Breast epithelium (tissue), 4 donors: ENCODE results near the gene LRP1. TPM values are rescaled to one million over a fixed set of nuclear protein-coding genes. Genes with fewer than 3 reads are reported as not detected.

Experiments used
- DNase-seq, 2 donors: peaks; one replicate each; pipeline ENCODE4 v3.0.0-alpha.2; 2019; ENCODE audit warnings: low spot score in 2 of 2
- H3K27ac ChIP-seq, 2 donors: fragments of 200-600 bp; sonication (generic) in 1 of 2; one replicate each; pipeline ENCODE4 v1.5.1; 2016 to 2019; ENCODE audit warnings: mild to moderate bottlenecking in 1 of 2
- H3K27me3 ChIP-seq, 2 donors: fragments of 200-600 bp; sonication (generic) in 1 of 2; one replicate each; pipeline versions ENCODE4 v1.5.1 to v1.6.0; 2017 to 2019; ENCODE audit warnings: control low read depth in 1 of 2, mild to moderate bottlenecking in 1 of 2
- H3K36me3 ChIP-seq: fragments of 200-600 bp; one replicate; pipeline ENCODE4 v1.5.1; 2019
- H3K4me1 ChIP-seq, 2 donors: fragments of 200-600 bp; sonication (generic); one replicate each; pipeline ENCODE4 v1.5.1; 2016 to 2019; ENCODE audit warnings: control low read depth in 1 of 2
- H3K4me3 ChIP-seq, 3 donors: fragments of 200-600 bp; sonication (generic); 1 replicate in 2 of 3; 2 replicates in 1 of 3; pipeline ENCODE4 v1.5.1; 2016 to 2019; ENCODE audit warnings: mild to moderate bottlenecking in 3 of 3, moderate library complexity in 2 of 3
- H3K9me3 ChIP-seq, 2 donors: fragments of 200-600 bp; sonication (generic) in 1 of 2; one replicate each; pipeline ENCODE4 v1.5.1; 2016 to 2019; ENCODE audit warnings: control low read depth in 1 of 2
- POLR2A ChIP-seq: fragments of 450-650 bp; IDR thresholded peaks from one replicate; pipeline ENCODE4 v1.6.1; 2016; ENCODE audit warnings: antibody characterized with exemption, mild to moderate bottlenecking, moderate library complexity
- POLR2AphosphoS5 ChIP-seq, 3 donors: sonication (generic); formaldehyde crosslinking; IDR thresholded peaks; one replicate each; pipeline ENCODE4 v1.6.1; 2017; ENCODE audit warnings: antibody characterized with exemption in 3 of 3
- intact Hi-C: fragments of 100-400 bp; cut with DNase I; formaldehyde crosslinking; loops from one replicate; pipeline ENCODE4 v1.15.1; 2023; ENCODE audit warnings: low total_unique reads
- total RNA-seq, 3 donors: library from RNA; depleted of rRNA; stranded (reverse); fragments of >200 nt; gene quantifications; one replicate each; pipeline ENCODE4 v1.1.0, GENCODE V29; 2016
- TF ChIP-seq, protein P1 (sequence below), 3 donors: fragments of 450-650 bp; IDR thresholded peaks; one replicate each; pipeline ENCODE4 v1.5.1; 2016 to 2017; ENCODE audit warnings: antibody characterized with exemption in 3 of 3, mild to moderate bottlenecking in 3 of 3, moderate library complexity in 3 of 3

Gene LRP1
- total RNA-seq, 3 donors from 2014 or later, result 102 to 894 (median 240) TPM

DNA sequence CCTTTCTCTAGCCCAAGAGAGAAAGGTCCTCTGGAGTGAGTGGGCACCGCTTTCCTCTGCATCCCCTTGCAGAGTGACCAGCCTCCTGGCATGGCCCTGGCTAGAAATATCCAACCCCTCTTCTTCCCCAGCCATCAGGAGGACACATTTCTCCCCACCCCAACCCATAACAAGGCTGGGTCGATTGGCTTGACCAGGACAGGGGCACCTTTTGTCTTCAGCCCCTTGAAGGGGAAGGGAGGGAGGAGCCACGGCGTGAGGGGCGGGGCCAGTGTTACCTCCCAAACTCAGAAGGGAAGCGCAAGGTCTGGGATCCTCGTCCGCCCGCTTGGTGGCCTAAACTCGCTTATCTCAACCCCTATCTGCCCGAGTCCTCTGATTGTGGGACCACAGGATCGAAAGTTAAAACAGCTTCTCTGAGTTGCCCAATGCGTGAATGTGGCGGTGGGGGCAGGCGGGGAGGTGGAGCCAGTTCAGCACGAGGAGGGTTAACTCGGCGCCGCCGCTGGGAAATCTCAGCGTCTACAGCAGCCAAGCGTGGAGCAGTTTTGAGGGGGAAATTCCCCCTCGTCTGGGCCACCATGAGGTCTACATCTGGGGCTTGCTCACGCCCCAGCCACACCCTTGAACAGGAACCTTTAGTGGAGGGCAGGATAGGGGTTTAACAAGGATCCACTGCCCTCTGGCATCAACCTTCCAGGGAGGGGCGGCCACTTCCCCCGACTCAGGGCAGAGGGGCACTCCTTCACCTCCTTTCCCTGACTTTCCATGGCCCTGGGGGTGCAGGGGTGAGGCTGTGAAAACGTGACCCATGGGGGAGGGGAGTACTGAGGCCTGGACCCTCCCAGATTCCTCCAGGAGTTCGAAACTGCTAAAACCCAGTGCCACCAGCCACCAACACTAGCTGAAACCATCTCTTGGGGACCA, 17.9 kb upstream of the LRP1 start:
- peak overlapping the region; percentile 96 to 100 for H3K27ac ChIP-seq
- H3K4me1 ChIP-seq, result no peaks in the 10 kb centered on the region
- DNase-seq, result peak in 1 of 2 donors; percentile 71
- H3K9me3 ChIP-seq, result no peaks in the 10 kb centered on the region
- H3K36me3 ChIP-seq, result no peaks in the 10 kb centered on the region
- no peak for TF ChIP-seq POLR2A
- TF ChIP-seq, protein P1, sequence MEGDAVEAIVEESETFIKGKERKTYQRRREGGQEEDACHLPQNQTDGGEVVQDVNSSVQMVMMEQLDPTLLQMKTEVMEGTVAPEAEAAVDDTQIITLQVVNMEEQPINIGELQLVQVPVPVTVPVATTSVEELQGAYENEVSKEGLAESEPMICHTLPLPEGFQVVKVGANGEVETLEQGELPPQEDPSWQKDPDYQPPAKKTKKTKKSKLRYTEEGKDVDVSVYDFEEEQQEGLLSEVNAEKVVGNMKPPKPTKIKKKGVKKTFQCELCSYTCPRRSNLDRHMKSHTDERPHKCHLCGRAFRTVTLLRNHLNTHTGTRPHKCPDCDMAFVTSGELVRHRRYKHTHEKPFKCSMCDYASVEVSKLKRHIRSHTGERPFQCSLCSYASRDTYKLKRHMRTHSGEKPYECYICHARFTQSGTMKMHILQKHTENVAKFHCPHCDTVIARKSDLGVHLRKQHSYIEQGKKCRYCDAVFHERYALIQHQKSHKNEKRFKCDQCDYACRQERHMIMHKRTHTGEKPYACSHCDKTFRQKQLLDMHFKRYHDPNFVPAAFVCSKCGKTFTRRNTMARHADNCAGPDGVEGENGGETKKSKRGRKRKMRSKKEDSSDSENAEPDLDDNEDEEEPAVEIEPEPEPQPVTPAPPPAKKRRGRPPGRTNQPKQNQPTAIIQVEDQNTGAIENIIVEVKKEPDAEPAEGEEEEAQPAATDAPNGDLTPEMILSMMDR (IDR thresholded peaks at IDR 0.05), result no peak
- TF ChIP-seq POLR2AphosphoS5 (IDR thresholded peaks at IDR 0.05), result peak; percentile 25 to 43 (median 36)
- intact Hi-C loops, result loop anchor here (5.0 kb wide), 1 partner anchor 38 kb away; no protein-coding TSS in a partner anchor
- H3K27me3 ChIP-seq, result no peaks in the 10 kb centered on the region
- peak overlapping the region; percentile 65 to 89 (median 85) for H3K4me3 ChIP-seq

- TF ChIP-seq POLR2AphosphoS5 (IDR thresholded peaks at IDR 0.05) (no peak), POLR2A (peak; percentile 51)
- TF ChIP-seq, protein P1 (IDR thresholded peaks at IDR 0.05), result peak in 2 of 3 donors; percentile 23 to 32
- no peaks in the 10 kb centered on the region for H3K27me3 ChIP-seq
- H3K4me1 ChIP-seq, result no peaks in the 10 kb centered on the region
- H3K36me3 ChIP-seq, result no peaks in the 10 kb centered on the region
- H3K4me3 ChIP-seq, result peak within 1 kb of the TSS; percentile 65 to 89 (median 85)
- peak within 1 kb of the TSS; percentile 96 to 100 for H3K27ac ChIP-seq
- H3K9me3 ChIP-seq, result no peaks in the 10 kb centered on the region
- intact Hi-C loops, result loop anchor here (5.0 kb wide), 1 partner anchor 39 kb away; no protein-coding TSS in a partner anchor
- peak; percentile 79 to 86 for DNase-seq
These were observed 17.1 kb upstream of the LRP1 start, which contains the start of gene STAT6 for GRCh38 chr12:57111031-57111734. Gene STAT6 (minus strand): TSS chr12:57111362. CDS start chr12:57108278, 3,084 bp downstream.

DNA sequence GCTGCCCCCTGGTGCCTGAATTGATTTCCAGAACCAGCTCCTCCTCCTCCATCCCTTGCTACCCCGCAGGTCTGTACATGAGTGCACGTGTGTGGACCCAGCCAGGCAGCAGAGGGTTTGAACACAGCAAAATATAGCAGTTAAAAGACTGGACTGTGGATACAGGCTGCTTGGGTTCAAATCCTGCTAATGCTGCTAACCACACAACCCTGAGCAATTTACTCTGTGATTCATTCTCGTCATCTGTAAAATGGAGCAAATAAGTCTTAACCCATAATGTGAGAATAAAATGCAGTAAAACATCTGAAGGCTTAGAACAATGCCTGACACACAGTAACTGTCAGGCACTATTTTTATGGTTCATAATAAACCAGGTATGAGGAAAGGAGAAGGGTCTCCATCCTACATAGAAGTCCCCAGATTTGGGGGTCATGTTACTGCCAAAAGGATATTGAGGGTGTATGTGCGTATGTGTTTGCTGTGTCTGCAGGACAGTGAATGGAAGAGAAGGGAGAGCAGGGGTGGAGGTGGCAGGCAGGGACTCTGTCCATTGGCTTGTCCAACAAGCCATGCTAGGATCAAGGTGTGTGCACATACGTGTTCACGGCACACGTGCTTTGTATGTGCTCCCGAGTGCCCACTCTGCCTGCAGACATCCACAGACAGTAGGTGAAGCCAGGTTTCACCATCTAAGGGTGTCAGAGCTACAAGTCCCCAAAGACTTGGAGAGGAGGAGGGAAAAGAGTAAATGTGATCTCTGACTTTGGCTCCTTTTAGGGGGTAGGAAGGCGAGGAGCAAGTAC, 15.6 kb upstream of the LRP1 start:
- H3K36me3 ChIP-seq, result no peaks in the 10 kb centered on the region
- peak overlapping the region; percentile 65 to 89 (median 85) for H3K4me3 ChIP-seq
- intact Hi-C loops, result loop anchor here (5.0 kb wide), 1 partner anchor 40 kb away; no protein-coding TSS in a partner anchor
- H3K27ac ChIP-seq, result peak overlapping the region; percentile 96 to 100
- no peak for DNase-seq
- H3K27me3 ChIP-seq, result no peaks in the 10 kb centered on the region
- TF ChIP-seq POLR2AphosphoS5 (IDR thresholded peaks at IDR 0.05) (no peak), POLR2A (no peak)
- TF ChIP-seq, protein P1 (IDR thresholded peaks at IDR 0.05), result no peak
- H3K4me1 ChIP-seq, result no peaks in the 10 kb centered on the region
- H3K9me3 ChIP-seq, result no peaks in the 10 kb centered on the region

- Histone ChIP-seq H3K9me3 (no peaks in the 10 kb centered on the region), H3K27me3 (no peaks in the 10 kb centered on the region), H3K4me1 (no peaks in the 10 kb centered on the region), H3K36me3 (no peaks in the 10 kb centered on the region), H3K4me3 (no peak overlapping the region), H3K27ac (no peak overlapping the region)
- no peak for DNase-seq
- intact Hi-C loops, result no loop called here
- TF ChIP-seq, protein P1 (IDR thresholded peaks at IDR 0.05), result no peak
- TF ChIP-seq POLR2AphosphoS5 (IDR thresholded peaks at IDR 0.05) (no peak), POLR2A (no peak)
These were observed 11.6 kb upstream of the LRP1 start for GRCh38 chr12:57116580-57117281.
